MG63 (cell line): ENCODE data around the gene ITPR1. TPM values are rescaled to one million over a fixed set of nuclear protein-coding genes. Genes with fewer than 3 reads are reported as not detected.

Source experiments
- DNase-seq: peaks from one replicate; pipeline ENCODE4 v3.0.0-alpha.2; 2020
- H3K27me3 ChIP-seq: fragments of 250-450 bp; sonication (Bioruptor Pico); 2 replicates; pipeline ENCODE4 v1.5.1; 2020; ENCODE audit warnings: mild to moderate bottlenecking, moderate library complexity
- H3K36me3 ChIP-seq: fragments of 250-450 bp; sonication (Bioruptor Pico); 2 replicates; pipeline ENCODE4 v1.5.1; 2020; ENCODE audit warnings: mild to moderate bottlenecking, moderate library complexity
- H3K4me3 ChIP-seq: fragments of 250-450 bp; sonication (Bioruptor Pico); 2 replicates; pipeline ENCODE4 v1.5.1; 2020; ENCODE audit warnings: mild to moderate bottlenecking, moderate library complexity
- H3K9me3 ChIP-seq: fragments of 250-450 bp; sonication (Bioruptor Pico); 2 replicates; pipeline ENCODE4 v1.5.1; 2020; ENCODE audit warnings: mild to moderate bottlenecking, moderate library complexity
- total RNA-seq: library from RNA; depleted of rRNA; stranded (reverse); fragments of >200 nt; shearing (Covaris generic); gene quantifications from 2 replicates; pipeline ENCODE4 v1.2.3, GENCODE V29; 2014; ENCODE audit warnings: low replicate concordance

Gene ITPR1
- total RNA-seq, 1 experiment from 2014 or later = 1.7 TPM

DNA sequence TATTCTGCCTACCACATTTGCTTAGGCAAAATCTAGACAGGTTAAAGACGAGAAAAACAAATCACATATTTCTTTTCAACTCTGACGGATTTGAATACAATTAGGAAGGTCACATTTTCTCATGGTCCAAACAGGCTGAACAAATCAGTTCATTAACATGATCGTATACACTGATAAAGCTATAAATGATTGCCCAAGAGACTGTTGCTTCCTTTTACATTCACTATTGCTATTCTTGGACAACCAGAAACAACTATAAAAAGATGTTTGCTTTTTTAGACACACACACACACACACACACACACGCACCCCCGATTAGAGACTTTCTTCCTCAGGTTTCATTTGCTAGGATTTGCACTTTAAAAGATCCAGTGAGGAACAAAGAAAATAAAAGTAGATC, 363.8 kb downstream of the ITPR1 start:
- no peak for DNase-seq
- Histone ChIP-seq H3K27me3 (no peaks in the 10 kb centered on the region), H3K9me3 (no peaks in the 10 kb centered on the region), H3K36me3 (no peaks in the 10 kb centered on the region), H3K4me3 (no peak overlapping the region)

DNA sequence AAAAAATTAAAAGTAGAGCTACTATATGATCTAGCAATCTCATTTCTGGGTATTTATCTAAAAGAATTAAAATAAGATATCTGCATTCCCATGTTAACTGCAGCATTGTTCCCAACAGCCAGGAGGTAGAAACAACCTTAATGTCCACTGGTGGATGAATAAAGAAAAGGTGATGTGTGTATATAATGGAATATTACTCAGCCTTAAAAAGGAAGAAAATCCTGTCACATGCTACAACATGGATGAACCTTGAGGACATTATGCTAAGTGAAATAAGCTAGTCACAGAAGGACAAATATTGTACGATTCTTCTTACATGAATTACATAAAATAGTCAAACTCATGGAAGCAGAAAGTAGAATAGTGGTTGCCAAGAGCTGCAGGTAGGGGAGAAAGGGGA, 366.6 kb downstream of the ITPR1 start:
- no peak for DNase-seq
- Histone ChIP-seq H3K36me3 (no peaks in the 10 kb centered on the region), H3K27me3 (no peaks in the 10 kb centered on the region), H3K9me3 (no peaks in the 10 kb centered on the region), H3K4me3 (no peak overlapping the region)

GRCh38 chr3:4862973-4863372, 369.8 kb downstream of the ITPR1 start:
- no peak for DNase-seq

GRCh38 chr3:4864503-4864902, 371.4 kb downstream of the ITPR1 start:
- H3K9me3 ChIP-seq = no peaks in the 10 kb centered on the region
- no peak overlapping the region for H3K4me3 ChIP-seq
- no peaks in the 10 kb centered on the region for H3K36me3 ChIP-seq
- H3K27me3 ChIP-seq = no peaks in the 10 kb centered on the region
- DNase-seq = no peak

More at GRCh38 chr3:4862973-4863372, 369.8 kb downstream of the ITPR1 start:
- no peaks in the 10 kb centered on the region for H3K36me3 ChIP-seq
- no peaks in the 10 kb centered on the region for H3K27me3 ChIP-seq
- H3K9me3 ChIP-seq = no peaks in the 10 kb centered on the region
- H3K4me3 ChIP-seq = no peak overlapping the region

GRCh38 chr3:4865714-4866113, 372.6 kb downstream of the ITPR1 start:
- no peaks in the 10 kb centered on the region for H3K27me3 ChIP-seq
- H3K36me3 ChIP-seq = no peaks in the 10 kb centered on the region
- no peak for DNase-seq
- no peak overlapping the region for H3K4me3 ChIP-seq
- H3K9me3 ChIP-seq = no peaks in the 10 kb centered on the region

DNA sequence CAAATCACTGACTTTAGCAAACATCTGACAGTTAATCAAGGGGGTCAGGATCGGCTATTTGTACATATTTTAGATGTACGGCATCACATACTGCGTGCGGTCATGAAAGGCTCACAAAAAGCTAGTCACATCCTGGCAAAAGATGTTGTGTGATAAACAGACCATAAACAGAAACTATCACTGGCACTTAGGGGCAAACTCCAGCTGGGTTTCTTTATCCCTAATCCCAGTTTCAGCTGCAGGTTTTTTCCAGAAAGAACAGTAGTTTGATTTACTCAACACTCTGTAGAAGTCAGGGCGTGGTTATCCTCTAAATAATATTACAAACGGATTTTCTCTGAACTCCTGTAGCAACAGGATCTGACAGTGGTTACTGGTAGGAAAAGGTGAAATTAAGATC, 373.7 kb downstream of the ITPR1 start:
- H3K27me3 ChIP-seq = no peaks in the 10 kb centered on the region
- no peaks in the 10 kb centered on the region for H3K9me3 ChIP-seq
- no peak for DNase-seq
- H3K36me3 ChIP-seq = no peaks in the 10 kb centered on the region
- H3K4me3 ChIP-seq = no peak overlapping the region

GRCh38 chr3:4877173-4877787, 384.1 kb downstream of the ITPR1 start:
- Histone ChIP-seq H3K9me3 (no peaks in the 10 kb centered on the region), H3K4me3 (no peak overlapping the region), H3K36me3 (no peaks in the 10 kb centered on the region), H3K27me3 (no peaks in the 10 kb centered on the region)
- DNase-seq = no peak

GRCh38 chr3:4880850-4881249, 387.7 kb downstream of the ITPR1 start:
- Histone ChIP-seq H3K9me3 (no peaks in the 10 kb centered on the region), H3K36me3 (no peaks in the 10 kb centered on the region), H3K4me3 (no peak overlapping the region), H3K27me3 (no peaks in the 10 kb centered on the region; the same call in 1 of the 2 replicates)
- DNase-seq = no peak

- Histone ChIP-seq H3K4me3 (no peak overlapping the region), H3K9me3 (no peaks in the 10 kb centered on the region), H3K36me3 (no peaks in the 10 kb centered on the region), H3K27me3 (no peaks in the 10 kb centered on the region; the same call in 1 of the 2 replicates)
- DNase-seq = no peak
Measured at GRCh38 chr3:4882548-4882947, 389.4 kb downstream of the ITPR1 start.

DNA sequence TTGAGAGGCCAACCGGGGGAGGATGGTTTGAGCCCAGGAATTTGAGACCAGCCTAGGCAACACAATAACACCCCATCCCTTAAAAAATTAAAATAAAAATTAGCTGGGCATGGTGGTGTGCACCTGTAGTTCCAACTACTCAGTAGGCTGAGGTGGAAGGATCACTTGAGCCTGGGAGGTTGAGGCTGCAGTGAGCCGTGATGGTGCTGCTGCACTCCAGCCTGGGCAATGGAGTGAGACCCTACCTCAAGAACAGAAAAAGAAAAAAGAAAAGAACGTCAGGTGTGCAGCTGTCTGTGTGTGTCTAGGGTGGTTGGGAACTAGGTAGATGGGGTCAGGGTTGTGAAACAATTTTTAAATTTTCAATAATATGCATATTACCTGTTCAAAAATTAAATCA, 389.9 kb downstream of the ITPR1 start:
- no peaks in the 10 kb centered on the region; the same call in 1 of the 2 replicates for H3K27me3 ChIP-seq
- H3K9me3 ChIP-seq = no peaks in the 10 kb centered on the region
- no peak for DNase-seq
- no peak overlapping the region for H3K4me3 ChIP-seq
- no peaks in the 10 kb centered on the region for H3K36me3 ChIP-seq

GRCh38 chr3:4884888-4885287, 391.7 kb downstream of the ITPR1 start:
- no peak for DNase-seq
- Histone ChIP-seq H3K4me3 (no peak overlapping the region), H3K27me3 (no peaks in the 10 kb centered on the region; the same call in 1 of the 2 replicates), H3K36me3 (no peaks in the 10 kb centered on the region), H3K9me3 (no peaks in the 10 kb centered on the region)

DNA sequence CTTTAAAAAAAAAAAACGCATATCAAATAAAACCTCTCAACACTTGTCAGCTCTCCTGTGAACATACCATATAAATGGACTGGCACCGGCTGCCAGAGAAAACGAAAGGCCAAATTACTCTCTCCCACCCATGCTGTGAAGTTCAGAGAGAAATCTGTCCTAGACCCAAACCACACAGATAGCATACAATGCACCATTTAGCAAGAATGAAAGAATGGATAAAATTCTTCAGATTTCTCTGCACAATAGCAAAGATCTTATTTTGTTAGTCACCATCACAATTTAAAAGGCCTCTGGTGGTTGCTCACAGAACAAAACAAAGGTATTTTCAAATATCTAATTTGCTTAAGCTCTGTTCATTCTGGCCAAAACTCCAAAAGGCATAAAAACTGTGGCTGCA, 392.2 kb downstream of the ITPR1 start:
- no peaks in the 10 kb centered on the region; the same call in 1 of the 2 replicates for H3K27me3 ChIP-seq
- H3K9me3 ChIP-seq = no peaks in the 10 kb centered on the region
- H3K36me3 ChIP-seq = no peaks in the 10 kb centered on the region
- H3K4me3 ChIP-seq = no peak overlapping the region
- DNase-seq = no peak

GRCh38 chr3:4886448-4886847, 393.3 kb downstream of the ITPR1 start:
- no peak for DNase-seq
- H3K27me3 ChIP-seq = no peaks in the 10 kb centered on the region; the same call in 1 of the 2 replicates
- no peak overlapping the region for H3K4me3 ChIP-seq
- H3K9me3 ChIP-seq = no peaks in the 10 kb centered on the region
- no peaks in the 10 kb centered on the region for H3K36me3 ChIP-seq

DNA sequence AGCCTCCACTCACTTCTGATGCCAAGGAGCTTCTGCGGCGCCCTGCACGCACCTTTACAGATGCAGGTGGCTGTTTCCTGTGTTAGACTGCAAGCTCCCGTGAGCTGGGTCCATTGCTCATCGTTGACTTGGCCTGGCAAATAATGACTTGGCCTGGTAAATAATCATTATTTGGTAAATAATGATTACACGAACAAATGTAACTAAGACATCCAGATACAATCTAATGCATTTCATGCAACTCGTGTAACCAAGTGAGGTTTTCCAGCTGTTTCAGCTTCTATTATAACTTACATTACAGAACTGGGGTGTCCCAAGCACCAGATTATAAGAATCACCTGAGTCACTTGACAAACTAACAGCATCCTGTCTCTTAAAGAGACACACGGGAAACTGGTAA, 394.0 kb downstream of the ITPR1 start:
- no peaks in the 10 kb centered on the region for H3K36me3 ChIP-seq
- H3K4me3 ChIP-seq = no peak overlapping the region
- no peak for DNase-seq
- no peaks in the 10 kb centered on the region for H3K9me3 ChIP-seq
- no peaks in the 10 kb centered on the region; the same call in 1 of the 2 replicates for H3K27me3 ChIP-seq

DNA sequence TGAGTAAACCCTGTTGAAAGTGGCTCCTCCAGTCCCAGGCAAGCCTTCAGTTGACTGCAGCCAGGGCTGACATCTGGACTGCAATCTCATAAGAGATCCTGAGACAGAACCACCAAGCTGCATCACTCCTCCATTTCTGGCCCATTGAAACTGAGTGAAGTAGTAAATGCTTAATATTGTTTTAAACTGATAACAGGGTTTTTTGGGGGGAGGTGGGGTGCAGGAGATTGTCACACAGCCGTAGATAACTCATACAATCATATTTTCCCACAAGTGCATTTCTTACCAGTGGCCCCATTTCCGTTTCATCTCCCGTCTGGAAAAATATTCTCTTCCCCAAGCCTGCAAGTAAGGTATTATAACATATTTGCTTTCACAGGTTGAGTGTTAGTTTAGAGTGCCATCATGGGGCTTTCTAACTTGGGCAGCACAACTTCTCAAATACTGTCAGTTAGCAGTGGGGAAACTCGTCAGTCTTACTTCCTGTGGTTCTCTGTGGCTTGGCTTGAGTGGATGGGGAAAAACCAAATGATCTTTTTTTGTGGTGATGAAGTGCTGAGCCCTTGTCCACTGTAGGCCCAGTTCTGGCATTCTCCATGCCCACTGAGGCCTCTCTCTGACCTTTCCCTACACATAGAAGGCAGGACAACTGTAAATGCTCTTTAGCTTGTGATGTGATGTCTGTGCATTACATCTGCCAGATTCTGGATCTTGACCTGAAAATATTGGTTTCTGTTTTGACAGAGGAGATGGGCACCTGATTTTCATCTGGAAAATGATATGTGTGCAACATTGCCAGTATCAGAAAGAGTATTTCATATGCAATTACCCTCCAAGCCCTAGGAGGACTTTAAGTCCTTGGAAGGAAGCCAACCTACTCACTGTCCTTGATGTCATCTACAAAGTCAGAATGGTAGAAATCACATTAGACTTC, 396.0 kb downstream of the ITPR1 start:
- Histone ChIP-seq H3K27me3 (no peaks in the 10 kb centered on the region; the same call in 1 of the 2 replicates), H3K36me3 (no peaks in the 10 kb centered on the region), H3K4me3 (no peak overlapping the region), H3K9me3 (no peaks in the 10 kb centered on the region)
- no peak for DNase-seq

DNA sequence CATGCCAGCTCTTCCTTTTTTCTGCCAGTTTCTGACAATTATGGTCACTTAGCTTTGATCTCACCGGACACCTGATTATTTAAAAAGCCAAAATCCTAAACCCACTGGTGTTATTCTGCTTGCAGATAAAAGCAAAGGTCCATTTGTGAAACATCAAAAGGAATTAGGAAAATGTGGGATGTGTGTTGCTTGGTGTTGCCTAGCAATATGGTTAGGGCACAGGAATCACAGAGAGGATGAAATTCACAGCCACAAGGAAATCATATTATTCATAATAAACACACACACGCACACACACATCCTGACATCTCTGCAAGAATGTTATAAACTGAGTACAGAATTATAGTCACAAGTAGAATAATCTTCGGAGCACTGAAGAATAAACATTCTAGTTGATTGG, 396.7 kb downstream of the ITPR1 start:
- H3K36me3 ChIP-seq = no peaks in the 10 kb centered on the region
- no peak overlapping the region for H3K4me3 ChIP-seq
- no peaks in the 10 kb centered on the region for H3K9me3 ChIP-seq
- no peaks in the 10 kb centered on the region for H3K27me3 ChIP-seq
- no peak for DNase-seq

DNA sequence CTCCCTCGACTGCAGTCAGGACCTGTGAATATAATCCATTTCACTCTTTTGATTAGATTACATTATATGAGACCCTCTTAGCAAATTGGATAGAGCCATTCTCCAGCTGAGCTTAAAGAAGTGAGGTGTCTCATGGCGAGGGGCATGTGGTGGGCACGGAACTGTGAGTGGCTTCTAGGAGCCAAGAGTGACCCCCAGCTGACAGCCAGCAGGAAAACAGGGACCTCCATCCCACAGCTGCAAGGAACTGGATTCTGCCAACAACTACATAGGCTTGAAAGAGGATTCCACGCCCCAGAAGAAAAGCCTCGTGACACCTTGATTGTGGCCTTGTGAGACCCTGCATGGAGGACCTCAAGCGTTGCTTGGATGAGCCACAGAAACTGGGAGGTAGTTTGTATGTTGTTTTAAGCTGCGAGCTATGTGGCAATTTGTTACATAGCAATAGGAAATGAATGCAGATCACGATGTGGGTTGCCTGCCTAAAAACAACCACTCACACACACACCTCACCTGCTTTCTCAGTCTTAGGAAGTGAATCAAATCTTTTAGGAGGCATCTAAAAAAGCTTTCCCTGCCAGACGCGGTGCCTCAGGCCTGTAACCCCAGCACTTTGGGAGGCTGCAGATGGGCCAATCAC, 401.9 kb downstream of the ITPR1 start:
- no peaks in the 10 kb centered on the region for H3K27me3 ChIP-seq
- no peak for DNase-seq

More for the DNA sequence above, 401.9 kb downstream of the ITPR1 start:
- Histone ChIP-seq H3K9me3 (no peaks in the 10 kb centered on the region), H3K4me3 (no peak overlapping the region), H3K36me3 (no peaks in the 10 kb centered on the region)
